C4-2B (cell line): Measurements from ENCODE around the gene DNAH17.

Experiments
- ZFX ChIP-seq: fragments of 450-650 bp; IDR thresholded peaks from 2 replicates; pipeline ENCODE4 v1.6.1; 2017
- TF ChIP-seq, protein P1 (sequence below): fragments of 450-650 bp; conservative IDR thresholded peaks from 2 replicates; pipeline ENCODE4 v1.5.1; 2017; ENCODE audit warnings: mild to moderate bottlenecking

GRCh38 chr17:78585006-78585630 is 7.9 kb upstream of the DNAH17 start:
- TF ChIP-seq, protein P1, sequence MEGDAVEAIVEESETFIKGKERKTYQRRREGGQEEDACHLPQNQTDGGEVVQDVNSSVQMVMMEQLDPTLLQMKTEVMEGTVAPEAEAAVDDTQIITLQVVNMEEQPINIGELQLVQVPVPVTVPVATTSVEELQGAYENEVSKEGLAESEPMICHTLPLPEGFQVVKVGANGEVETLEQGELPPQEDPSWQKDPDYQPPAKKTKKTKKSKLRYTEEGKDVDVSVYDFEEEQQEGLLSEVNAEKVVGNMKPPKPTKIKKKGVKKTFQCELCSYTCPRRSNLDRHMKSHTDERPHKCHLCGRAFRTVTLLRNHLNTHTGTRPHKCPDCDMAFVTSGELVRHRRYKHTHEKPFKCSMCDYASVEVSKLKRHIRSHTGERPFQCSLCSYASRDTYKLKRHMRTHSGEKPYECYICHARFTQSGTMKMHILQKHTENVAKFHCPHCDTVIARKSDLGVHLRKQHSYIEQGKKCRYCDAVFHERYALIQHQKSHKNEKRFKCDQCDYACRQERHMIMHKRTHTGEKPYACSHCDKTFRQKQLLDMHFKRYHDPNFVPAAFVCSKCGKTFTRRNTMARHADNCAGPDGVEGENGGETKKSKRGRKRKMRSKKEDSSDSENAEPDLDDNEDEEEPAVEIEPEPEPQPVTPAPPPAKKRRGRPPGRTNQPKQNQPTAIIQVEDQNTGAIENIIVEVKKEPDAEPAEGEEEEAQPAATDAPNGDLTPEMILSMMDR: no peak
- TF ChIP-seq ZFX: no peak
